NCI-H1048 (cell line): ENCODE measurements around the gene BTBD19.
"Not testable (repeated sequence)": the region's sequence is repeated elsewhere in the genome, so short reads cannot be mapped to it uniquely, and the experiment has no call there.

ENCODE experiments used
- DNase-seq: peaks from one replicate; lab custom pipeline; 2025; lab: John Stamatoyannopoulos, UW

The BTBD19 gene

DNA sequence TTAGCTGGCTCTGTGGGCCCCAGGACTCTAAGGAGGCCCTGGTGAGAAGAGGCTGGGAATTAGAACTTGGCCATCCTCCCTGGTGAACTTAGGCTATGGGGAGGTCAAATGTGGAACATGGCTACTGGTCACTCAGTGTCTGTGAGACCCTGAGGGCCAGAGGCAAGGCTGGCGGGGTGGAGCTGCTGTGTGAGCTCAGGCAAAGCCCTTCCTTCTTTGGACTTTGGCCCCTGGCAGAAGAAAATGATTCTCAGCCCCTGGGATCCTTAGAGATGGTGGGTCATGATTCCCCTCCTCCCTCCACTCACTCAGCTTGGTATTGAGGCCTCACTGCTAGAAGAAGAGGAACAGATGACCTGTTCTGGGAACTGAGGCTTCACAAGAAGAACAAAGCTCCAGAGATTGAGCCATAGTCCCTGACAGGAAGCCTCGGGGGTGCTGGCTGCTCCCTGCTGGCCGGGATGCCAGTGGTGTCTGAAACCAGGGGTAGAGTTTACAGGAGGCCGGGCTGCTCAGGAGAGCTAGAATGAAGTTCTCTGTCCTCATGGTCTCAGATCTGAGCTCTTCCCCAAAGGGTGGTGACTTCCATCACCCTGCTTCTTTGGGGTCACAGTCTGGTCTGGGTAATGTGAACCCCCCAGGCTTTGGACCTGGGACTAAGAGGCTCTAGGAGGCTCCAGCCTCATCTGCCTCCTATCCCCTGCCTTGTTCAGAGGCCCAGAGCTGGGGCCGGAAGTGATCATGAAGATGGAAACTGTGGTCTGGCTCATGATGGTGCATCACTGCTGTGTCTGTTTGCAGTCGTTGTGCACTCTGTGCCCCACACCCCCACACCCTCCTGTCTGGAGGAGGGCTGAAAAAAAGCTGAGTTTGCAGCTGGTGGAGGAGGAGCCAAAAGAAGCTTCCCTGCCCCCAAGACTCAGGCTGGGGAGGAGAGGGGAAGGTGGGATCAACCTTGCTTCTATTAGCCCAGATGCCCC lies 905 bp downstream of the BTBD19 start:
- DNase-seq: no peak

DNA sequence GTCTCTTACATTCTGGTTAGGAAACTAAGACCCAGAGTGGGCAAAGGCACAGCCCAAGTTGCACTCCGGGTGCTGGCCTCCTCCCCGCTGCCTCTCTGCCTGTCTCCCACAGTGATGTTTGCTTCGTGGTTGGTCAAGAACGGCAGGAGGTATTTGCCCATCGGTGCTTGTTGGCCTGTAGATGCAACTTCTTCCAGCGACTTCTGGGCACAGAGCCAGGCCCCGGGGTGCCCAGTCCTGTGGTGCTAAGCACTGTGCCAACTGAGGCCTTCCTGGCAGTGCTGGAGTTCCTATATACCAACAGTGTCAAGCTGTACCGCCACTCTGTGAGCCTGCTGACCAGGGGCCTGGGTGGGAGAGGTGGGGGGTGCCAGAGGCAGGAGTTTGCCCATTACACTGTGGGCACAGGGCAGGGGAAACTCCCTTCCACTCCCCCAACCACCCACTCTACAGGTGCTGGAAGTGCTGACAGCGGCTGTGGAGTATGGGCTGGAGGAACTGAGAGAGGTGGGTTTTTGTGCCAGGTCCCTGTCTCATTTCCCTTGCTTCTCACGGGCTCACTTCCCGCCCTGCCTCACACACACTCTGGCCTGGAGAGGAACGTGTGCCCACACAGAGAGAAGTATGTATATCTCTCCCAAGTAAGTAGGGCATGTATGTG lies 1.9 kb downstream of the BTBD19 start:
- DNase-seq: no peak

DNA sequence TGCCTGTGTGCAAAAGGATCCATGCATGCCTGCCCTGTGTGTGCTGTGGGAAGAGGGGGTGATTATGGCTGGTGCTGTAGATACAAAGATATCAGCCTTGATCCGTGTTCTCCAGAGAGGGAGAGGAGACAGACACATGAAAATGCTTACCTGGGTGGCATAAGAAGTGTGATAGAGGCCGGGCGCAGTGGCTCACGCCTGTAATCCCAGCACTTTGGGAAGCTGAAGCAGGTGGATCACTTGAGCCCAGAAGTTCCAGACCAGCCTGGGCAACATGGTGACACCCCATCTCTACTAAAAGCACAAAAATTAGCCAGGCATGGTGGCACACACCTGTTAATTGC lies 2.4 kb downstream of the BTBD19 start:
- DNase-seq: not testable (repeated sequence)

DNA sequence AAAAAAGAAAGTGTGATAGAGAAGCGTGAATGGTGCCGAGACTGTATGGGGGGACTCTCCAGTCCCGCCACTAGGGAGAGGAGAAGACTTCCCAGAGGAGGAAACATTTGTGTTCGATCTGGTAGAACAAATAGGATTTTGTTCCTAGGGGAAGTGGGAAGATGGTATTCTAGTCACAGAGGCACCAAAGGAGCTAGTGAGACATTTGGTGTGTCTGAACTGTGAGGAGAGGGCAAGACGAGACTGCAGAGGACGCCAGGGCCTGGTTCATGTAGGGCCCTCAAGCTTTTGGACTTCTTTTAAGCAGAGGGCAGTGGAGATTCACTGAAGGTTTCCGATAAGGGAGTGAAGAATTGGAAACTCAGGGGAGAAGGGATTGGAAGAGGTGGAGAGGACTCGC lies 2.9 kb downstream of the BTBD19 start:
- no peak for DNase-seq

DNA sequence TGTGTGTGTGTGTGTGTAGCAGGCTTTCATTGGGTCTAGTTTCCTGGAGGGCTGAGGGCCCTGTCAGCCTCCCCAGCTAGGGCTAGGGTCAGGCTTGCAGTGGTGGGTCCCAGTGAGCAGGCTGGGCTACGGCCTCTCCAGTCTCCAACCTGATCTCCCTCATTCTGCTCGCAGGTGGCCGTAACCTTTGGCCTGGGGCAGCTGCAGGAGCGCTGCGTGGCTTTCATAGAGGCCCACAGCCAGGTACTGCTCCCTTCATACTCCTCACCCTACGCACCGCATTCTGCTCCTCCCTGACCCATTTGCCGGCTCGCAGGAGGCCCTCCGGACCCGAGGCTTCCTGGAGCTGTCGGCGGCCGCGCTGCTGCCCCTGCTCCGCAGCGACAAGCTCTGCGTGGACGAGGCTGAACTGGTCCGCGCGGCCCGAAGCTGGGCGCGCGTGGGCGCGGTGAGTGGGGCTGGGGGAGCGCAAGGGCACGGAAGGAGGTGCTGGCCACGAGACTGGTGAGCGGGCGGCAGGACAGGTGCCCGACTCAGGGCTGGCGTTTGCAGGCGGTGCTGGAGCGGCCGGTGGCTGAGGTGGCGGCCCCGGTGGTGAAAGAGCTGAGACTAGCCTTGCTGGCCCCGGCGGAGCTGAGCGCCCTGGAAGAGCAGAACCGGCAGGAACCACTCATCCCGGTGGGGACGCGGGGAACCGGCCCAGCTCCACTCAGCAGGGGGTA lies 4.7 kb downstream of the BTBD19 start:
- DNase-seq: no peak

DNA sequence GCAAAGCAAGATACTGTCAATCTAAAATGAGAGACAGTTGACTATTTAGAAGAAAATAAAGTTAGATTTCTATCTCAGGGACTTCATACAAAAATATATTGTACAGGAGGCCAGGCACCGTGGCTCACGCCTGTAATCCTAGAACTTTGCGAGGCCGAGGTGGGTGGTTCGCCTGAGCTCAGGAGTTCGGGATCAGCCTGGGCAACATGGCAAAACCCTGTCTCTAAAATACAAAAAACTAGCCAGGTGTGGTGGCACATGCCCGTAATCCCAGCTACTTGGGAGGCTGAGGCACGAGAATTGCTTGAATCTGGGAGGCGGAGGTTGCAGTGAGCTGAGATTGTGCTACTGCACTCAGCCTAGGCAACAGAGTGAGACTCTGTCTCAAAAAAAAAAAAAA lies 7.6 kb downstream of the BTBD19 start:
- not testable (repeated sequence) for DNase-seq

DNA sequence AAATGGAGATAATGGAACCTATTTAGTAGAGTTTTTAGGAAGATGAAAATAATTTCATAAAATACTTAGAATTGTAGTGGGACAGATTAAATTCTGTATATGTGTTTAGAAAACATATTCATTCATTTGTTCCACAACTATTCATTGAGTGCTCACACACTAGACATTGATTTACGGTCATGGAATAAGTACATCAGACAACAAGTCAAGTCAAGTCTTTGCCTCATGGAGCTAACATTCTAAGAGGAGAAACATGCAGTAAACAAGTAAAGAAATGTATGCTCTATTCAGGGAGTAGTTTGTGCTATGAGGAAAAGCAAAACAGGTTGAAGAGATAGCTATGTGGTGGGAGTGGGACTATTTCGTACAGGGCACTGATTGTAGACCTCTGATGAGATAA lies 9.0 kb downstream of the BTBD19 start:
- DNase-seq: no peak

DNA sequence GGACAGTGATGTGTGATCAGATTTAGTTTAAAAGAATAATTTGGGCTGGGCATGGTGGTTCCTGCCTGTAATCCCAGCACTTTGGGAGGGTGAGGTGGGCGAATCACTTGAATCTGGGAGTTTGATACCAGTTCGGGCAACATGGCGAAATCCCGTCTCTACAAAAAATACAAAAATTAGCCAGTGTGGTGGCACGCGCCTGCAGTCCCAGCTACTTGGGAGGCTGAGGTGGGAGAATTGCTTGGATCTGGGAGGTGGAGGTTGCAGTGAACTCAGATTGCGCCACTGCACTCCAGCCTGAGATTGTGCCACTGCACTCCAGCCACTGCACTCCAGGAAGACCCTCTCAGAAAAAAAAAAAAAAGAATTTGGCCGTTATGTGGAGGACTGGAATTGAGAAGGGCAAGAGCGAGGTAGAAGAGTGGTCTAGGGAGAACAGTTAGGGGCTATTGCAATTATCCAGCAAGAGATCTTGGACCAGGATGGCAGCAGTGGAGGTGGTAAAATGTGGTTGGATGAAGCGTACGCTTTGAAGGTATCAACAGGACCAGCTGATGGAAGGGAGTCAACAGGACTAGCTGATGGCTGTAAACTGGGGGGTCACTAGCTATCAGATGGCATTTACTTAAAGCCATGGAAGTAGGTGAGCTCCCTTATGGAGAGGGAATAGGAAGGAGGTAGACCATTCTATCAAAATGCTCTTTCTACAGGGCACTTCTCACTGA lies 9.6 kb downstream of the BTBD19 start:
- no peak for DNase-seq

DNA sequence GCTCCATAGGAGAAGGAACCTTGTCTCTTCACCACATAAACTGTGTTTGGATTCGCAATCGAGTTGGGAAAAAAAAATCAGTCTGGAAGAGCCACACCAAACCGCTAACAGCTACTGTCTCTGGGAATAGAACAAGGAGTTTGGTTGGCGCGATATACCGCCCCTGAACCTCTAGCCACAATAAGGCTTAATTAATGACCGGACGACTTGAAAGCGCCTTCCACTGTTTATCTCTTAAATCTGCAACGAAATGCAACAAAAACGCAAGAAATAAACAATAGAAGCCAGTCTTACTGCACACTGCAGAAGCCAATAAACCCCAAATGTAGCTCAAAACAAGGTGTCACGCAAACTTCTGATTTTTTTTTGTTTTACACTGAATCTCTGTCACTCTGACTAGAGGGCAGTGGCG lies 10.9 kb downstream of the BTBD19 start:
- no peak for DNase-seq

DNA sequence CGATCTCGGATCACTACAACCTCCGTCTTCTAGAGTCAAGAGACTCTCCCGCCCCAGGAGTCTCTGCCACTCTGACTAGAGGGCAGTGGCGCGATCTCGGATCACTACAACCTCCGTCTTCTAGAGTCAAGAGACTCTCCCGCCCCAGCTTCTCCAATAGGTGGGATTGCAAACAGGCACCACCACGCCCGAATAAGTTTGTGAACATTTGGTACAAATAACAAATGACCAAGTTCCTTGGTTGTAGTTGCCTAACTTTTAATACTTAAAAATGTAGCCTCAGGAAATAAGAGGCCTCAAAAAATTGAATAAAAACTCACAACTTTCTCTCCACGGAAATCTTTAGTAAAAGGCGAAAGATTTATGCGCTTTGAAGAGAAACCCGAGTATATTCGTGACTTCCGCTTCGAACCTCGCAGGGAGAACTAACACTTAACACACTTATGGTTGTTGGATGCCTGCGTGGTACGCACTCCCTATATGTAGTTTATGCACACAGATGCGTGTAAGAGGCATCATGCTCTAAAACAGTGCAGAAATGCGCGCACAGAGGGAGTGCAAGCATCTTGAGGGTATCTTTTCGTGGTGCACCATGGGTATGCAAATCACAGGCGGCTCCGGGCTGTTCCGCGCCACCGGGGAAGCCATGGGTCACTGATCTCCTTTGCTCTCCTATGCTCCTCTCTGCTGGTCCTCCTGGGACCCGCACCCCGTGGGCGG lies 11.4 kb downstream of the BTBD19 start:
- DNase-seq: no peak

DNA sequence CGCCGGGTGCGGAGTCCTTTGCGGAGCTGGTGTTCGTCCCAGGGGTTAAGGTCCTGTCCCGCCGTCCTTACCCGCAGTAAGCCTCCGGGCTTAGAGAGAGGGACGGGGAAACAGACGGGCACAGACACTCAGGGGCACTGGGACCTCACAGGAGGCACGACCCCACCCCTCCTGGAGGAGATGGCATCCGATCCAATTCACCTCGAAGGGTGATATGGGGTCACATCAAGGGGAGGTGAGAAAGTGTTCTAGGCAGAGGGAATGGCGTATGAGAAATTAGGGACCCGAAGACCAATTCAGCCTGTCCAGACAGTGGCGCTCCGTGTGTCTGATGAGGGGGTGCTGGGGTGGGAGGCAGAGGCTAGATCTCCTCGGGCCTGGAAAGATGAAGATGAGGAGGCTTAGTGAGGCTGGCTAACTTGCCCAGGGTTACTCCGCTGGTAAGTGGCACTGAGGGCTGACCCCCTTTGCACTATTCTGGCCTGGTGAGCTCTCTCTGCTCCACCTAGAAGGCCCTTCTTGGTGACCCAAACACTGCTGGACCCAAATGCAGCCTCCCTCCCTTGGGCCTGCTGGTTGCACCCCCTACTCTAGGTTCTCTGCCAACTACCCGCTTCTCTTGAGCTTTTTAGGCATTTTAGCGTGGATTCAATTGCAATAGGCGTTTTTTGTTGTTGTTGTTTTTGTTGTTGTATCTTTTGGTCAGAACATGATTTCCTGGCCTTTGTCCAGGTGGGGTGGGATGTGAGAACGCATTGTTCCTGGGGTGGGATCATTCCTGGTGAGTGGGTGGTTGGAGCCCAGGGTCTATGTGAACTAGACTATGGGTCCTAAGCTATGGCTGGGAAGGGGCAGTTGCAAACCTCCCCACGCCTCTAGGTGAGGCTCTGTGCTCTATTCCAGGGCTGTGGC lies 12.3 kb downstream of the BTBD19 start:
- DNase-seq: no peak

DNA sequence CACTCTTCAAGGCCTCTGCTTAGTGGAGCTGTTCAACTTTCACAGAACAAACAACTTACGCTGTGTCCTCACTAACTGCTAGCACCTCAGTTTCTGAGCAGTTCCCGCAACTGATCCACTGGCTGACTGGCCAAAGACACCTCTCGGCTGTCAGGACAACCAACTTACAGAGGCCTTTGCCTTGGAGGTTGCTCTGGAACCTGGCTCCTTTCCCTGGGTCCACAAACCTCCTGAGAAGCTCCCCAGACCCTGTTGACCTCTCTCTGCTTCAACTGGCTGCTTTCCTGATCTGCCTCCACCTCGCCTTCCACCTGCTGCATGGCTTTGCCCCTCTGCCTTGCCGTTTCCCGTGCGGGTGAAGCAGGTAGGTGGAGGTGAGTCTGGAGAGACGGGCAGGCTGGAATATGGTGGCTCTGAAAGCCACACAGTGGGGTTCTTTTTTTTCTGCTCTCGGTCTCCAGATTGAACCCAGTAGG lies 13.0 kb downstream of the BTBD19 start:
- no peak for DNase-seq

DNA sequence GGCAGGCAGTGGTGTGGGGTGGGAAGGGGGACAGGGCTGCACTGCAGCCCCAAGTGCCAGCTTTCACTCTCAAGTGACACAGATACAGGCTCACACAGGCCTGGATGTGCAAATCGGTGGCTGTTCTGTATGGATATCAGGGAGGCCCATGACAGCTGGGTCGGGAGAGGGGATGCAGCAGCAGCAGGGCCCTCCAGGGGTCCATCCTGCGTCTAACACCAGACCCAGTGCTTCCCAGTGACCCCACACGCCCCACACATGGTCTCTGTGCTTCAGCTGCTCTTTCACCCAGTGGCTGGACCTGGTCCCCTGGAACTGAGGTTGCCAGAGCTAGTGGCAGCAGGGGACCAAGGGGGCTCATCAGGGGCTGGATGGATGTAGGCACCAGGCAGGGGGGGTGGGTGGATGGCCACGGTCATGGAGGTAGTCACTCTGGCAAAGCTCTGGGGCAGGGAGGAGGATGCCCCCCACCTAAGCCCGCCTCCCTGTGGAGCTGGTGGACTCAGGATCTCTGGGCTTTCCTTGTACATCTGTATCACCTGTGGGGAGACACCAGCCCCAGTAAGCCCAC lies 13.9 kb downstream of the BTBD19 start:
- no peak for DNase-seq

DNA sequence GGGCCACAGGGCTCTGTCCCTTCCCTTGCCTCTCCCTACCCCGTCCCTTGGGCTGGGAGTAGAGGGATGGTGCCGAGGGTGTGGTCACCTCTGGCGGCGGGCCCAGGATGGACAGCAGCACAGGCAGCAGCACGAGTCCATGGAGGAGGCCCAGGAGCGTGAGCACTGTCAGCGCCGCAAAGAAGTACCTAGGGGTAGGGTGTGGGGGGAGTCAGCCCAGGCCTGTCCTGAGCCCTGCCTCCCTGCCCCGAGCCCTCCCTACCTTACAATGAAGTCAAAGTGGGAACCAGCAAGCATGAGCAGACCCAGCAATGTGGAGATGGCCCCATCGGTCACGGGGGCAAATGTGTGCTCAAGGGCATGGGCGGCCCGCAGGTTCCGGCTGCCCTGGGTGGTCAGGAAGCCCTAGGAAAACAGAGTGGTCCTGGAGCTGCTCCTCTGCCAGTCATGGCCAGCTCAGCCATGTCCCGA lies 14.7 kb downstream of the BTBD19 start:
- no peak for DNase-seq

DNA sequence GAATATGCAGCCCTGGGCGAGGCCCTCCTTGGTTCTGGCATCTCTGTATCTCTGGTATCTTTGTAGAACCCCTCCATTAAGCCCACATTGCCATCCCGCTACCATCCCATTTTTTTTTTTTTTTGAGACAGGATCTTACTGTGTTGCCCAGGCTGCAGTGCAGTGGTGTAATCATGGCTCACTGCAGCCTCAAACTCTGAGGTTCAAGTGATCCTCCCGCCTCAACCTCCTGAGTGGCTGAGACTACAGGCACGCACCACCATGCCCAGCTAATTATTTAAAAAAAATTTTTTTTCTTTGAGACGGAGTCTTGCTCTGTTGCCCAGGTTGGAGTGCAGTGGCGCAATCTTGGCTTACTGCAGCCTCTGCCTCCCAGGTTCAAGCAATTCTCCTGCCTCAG lies 16.1 kb downstream of the BTBD19 start:
- not testable (repeated sequence) for DNase-seq

DNA sequence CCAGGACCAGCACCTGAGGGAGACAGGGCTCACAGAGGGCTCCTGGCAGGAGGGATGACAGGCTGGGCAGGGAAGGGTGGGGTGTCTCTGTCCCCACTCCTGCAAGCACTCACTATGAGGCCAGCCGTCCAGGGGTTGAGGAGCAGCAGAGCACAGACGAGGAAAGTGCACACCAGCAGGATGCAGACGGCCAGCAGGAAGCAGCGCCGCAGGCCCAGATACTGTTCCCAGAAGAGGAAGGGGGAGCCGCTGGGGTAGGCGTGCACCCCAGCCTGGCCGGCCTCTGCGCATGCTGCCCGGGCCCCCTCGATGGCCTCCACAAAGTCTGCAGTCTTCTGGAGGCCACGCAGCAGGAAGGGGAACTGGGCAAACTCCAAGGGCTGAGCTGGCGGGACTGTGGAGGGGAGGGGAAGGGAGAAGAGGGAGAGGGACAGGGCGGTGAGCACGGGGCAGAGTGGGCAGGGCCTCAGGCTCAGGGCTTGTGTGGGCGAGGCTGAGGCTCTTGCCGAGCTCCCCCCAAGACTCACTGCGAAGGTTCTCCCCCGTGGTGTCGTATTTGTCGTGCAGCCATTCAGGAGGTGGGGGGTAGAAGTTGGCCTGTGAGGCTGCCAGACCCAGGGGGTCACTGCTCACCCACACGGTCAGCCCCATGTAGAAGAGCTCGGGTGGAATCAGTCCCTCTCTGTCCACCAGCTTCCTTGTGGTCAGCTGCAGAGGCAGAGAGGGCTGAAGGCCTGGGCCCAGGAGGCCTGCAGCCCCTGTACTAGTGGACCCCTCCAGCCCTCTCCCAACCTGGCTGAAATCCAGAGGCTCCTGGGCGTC lies 18.3 kb downstream of the BTBD19 start:
- no peak for DNase-seq

DNA sequence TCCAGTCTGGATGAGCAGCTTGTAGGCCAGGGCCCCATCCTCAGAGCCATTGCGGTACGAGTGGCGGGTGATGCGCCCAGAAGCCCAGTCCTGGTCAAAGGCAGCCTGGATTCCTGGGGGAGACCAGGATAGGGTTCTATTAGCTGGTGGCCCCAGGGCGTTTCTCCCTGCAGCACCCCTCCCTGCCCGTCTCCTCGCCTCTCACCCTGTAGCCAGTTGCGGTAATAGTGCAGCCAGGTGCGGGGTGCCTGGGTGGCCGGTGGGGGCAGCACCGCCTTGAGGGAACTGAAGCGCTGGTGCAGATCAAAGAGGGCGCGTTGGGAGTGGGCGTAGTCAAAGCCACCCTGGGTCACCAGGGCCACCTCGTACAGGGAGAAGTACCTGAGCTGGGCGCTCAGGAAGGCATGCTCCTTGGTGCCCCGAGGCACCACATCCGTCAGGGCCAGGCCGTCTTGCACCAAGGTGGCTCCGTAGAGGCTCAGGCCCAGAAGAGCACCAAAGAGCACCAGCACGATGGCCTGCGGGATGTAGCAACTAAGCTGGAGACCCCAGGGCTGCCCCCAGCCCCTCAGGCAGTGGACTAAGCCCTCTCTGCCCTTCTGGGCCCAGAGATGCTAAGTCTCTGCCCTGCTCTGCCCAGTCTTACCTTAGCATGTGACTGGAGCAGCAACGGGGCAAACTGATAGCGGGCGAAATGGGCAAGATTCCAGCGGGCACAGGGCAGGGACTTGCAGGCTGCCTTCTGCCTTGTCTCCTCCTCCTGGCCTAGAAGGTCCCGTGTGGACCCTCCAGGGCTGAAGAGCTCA lies 19.1 kb downstream of the BTBD19 start:
- DNase-seq: no peak
